Thoracic aorta (tissue), 2 donors: ENCODE measurements around the gene PPP3R2. TPM values are rescaled to one million over a fixed set of nuclear protein-coding genes. Genes with fewer than 3 reads are reported as not detected.

Experiments used
- ATAC-seq: fragments of 150-250 bp; one replicate; pipeline ENCODE4 v1.8.0; 2017; ENCODE audit warnings: low read depth; ENCODE audit not compliant: insufficient number of reproducible peaks, low FRiP score
- DNase-seq: peaks from one replicate; pipeline ENCODE4 v3.0.0-alpha.2; 2020; ENCODE audit warnings: low spot score
- H3K27ac ChIP-seq, 2 donors: fragments of 200-600 bp; sonication (generic); 1 replicate in 1 of 2; 2 replicates in 1 of 2; pipeline ENCODE4 v1.5.1; 2016; ENCODE audit warnings: mild to moderate bottlenecking in 2 of 2, moderate library complexity in 2 of 2
- H3K27me3 ChIP-seq: fragments of 200-600 bp; sonication (generic); replicated peaks from 2 replicates; pipeline ENCODE4 v1.6.0; 2016; ENCODE audit warnings: mild to moderate bottlenecking; ENCODE audit not compliant: insufficient read depth
- H3K36me3 ChIP-seq: fragments of 200-600 bp; sonication (generic); one replicate; pipeline ENCODE4 v1.5.1; 2016
- H3K4me1 ChIP-seq, 2 donors: fragments of 200-600 bp; sonication (generic); 1 replicate in 1 of 2; 2 replicates in 1 of 2; pipeline versions ENCODE4 v1.5.1 to v1.6.0; 2016; ENCODE audit warnings: low read depth in 2 of 2, mild to moderate bottlenecking in 1 of 2; ENCODE audit not compliant: control insufficient read depth in 1 of 2
- H3K4me3 ChIP-seq: fragments of 200-600 bp; sonication (generic); 2 replicates; pipeline ENCODE4 v1.5.1; 2016; ENCODE audit warnings: mild to moderate bottlenecking
- H3K9me3 ChIP-seq: fragments of 200-600 bp; sonication (generic); 2 replicates; pipeline ENCODE4 v1.5.1; 2016
- total RNA-seq, 2 donors: library from RNA; depleted of rRNA; stranded (reverse); fragments of >200 nt; gene quantifications; one replicate each; pipeline versions ENCODE4 v1.1.0 to v1.2.3, GENCODE V29; 2016
- TF ChIP-seq, protein P1 (sequence below): fragments of 200-600 bp; sonication (generic); IDR thresholded peaks from one replicate; pipeline ENCODE4 v1.5.1; 2019; ENCODE audit warnings: antibody characterized with exemption

The PPP3R2 gene
- total RNA-seq, 2 donors from 2014 or later, result not detected

DNA sequence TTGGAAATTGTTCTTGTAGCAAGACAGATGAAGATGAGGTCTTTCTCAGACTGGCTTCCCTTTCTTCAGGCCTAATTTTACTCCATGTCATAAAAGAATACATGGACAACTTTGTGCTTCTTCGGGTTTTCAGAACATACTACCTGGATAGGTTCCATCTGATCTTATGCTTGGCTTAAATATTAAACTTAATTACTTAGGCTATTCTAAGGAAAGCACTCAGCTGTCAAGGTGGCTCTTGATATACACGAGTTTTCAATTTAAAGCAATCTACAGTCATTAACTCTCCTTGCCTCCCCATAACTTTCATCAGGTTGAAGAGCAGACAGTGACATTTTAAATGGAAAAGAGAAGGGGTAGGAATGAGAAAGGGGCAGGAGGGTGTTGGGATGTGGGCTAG, 9.5 kb upstream of the PPP3R2 start:
- no peak for DNase-seq
- Histone ChIP-seq H3K36me3 (no peaks in the 10 kb centered on the region), H3K9me3 (no peaks in the 10 kb centered on the region), H3K27me3 (no peaks in the 10 kb centered on the region), H3K4me1 (no peaks in the 10 kb centered on the region), H3K4me3 (no peak overlapping the region), H3K27ac (no peak overlapping the region)
- ATAC-seq, result no peak
- TF ChIP-seq, protein P1, sequence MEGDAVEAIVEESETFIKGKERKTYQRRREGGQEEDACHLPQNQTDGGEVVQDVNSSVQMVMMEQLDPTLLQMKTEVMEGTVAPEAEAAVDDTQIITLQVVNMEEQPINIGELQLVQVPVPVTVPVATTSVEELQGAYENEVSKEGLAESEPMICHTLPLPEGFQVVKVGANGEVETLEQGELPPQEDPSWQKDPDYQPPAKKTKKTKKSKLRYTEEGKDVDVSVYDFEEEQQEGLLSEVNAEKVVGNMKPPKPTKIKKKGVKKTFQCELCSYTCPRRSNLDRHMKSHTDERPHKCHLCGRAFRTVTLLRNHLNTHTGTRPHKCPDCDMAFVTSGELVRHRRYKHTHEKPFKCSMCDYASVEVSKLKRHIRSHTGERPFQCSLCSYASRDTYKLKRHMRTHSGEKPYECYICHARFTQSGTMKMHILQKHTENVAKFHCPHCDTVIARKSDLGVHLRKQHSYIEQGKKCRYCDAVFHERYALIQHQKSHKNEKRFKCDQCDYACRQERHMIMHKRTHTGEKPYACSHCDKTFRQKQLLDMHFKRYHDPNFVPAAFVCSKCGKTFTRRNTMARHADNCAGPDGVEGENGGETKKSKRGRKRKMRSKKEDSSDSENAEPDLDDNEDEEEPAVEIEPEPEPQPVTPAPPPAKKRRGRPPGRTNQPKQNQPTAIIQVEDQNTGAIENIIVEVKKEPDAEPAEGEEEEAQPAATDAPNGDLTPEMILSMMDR, result no peak

DNA sequence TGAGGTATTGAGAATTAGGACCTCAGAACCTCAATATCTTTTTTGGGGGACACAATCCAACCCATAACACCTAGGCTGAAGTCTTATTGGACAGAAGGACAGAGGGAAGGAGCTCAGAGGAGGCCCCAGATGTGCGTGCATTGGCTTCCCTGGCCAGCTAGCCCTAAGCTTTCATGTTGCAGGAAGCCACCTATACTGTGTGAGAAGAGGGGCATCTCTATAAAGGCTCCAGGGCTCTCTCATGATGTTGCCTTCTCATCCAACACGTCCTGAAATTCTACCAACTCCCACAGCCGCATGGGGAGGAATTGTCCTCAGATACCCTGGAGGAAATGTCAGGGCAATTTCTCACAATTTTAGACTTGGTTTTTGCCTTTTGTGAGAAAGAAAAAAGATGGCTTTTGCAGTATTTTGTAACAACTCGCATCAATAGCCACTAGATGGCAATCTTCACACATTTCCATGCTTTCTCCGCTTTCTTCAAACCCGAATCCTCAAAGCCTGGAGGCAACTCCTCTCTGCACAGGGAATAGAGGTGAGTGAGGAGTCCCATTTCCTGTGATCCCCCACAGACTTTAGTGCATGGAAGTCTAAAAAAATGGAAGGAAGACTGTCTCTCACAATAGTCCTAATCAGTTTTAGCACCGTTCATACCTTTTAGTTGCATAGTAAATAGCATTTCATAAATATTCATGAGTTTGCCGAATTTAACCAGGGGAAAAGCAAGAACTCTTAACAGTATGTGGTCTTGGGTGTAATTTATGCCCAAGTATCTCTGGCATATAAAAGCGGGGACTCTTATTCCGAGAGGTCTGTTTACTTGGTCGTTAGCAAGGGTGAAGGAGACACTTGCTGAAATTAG, 7.4 kb upstream of the PPP3R2 start:
- H3K4me3 ChIP-seq, result no peak overlapping the region
- no peaks in the 10 kb centered on the region for H3K4me1 ChIP-seq
- no peak overlapping the region for H3K27ac ChIP-seq
- no peaks in the 10 kb centered on the region for H3K36me3 ChIP-seq
- H3K9me3 ChIP-seq, result no peaks in the 10 kb centered on the region
- TF ChIP-seq, protein P1, result peak; percentile 41
- DNase-seq (no peak), ATAC-seq (no peak)
- no peaks in the 10 kb centered on the region for H3K27me3 ChIP-seq

DNA sequence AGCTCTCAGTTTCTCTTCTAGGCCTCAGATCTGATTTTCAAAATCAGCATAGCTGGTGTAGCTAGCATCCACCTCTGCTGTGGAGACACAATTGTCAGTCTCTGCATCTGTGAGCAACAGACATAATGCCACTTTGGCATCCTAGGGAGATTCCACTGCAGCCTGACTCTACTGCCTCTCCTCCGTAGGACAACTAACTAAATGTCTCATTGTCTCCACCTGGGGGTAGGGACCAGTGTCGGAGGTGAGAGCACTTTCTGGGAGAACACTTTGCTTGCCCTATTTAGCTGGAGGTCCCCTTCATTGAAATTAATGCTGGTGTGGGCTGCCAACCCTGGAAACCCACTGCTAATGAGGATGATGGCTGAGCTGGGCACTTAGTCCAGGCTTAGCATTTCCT, 1.4 kb downstream of the PPP3R2 start:
- H3K9me3 ChIP-seq, result no peaks in the 10 kb centered on the region
- no peak for DNase-seq
- H3K36me3 ChIP-seq, result no peaks in the 10 kb centered on the region
- H3K4me1 ChIP-seq, result no peaks in the 10 kb centered on the region
- ATAC-seq, result no peak
- H3K4me3 ChIP-seq, result no peak overlapping the region
- TF ChIP-seq, protein P1, result no peak
- no peaks in the 10 kb centered on the region for H3K27me3 ChIP-seq
- no peak overlapping the region for H3K27ac ChIP-seq

DNA sequence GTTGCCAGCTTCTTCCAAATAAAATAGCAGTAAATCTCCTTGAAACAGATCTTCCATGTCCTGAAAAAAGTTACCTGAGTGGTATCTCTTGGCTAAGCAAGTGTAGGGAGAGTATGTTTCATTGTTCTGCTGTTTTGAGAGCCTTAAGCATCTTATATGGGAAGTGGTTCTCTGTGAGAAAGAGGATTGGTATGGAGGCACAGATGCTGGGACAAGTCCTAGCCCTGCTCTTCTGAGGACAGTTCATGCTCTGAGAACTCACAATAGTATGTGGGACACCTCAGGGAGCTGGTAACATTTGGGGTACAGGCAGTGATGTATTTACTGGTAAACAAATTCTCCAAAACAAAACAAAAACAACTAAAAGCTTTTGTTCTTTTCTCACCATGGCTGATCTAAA, 2.0 kb downstream of the PPP3R2 start:
- H3K27me3 ChIP-seq, result no peaks in the 10 kb centered on the region
- TF ChIP-seq, protein P1, result no peak
- H3K36me3 ChIP-seq, result no peaks in the 10 kb centered on the region
- H3K4me1 ChIP-seq, result no peaks in the 10 kb centered on the region
- H3K27ac ChIP-seq, result no peak overlapping the region
- no peak overlapping the region for H3K4me3 ChIP-seq
- DNase-seq, result no peak
- no peaks in the 10 kb centered on the region for H3K9me3 ChIP-seq
- ATAC-seq, result no peak

DNA sequence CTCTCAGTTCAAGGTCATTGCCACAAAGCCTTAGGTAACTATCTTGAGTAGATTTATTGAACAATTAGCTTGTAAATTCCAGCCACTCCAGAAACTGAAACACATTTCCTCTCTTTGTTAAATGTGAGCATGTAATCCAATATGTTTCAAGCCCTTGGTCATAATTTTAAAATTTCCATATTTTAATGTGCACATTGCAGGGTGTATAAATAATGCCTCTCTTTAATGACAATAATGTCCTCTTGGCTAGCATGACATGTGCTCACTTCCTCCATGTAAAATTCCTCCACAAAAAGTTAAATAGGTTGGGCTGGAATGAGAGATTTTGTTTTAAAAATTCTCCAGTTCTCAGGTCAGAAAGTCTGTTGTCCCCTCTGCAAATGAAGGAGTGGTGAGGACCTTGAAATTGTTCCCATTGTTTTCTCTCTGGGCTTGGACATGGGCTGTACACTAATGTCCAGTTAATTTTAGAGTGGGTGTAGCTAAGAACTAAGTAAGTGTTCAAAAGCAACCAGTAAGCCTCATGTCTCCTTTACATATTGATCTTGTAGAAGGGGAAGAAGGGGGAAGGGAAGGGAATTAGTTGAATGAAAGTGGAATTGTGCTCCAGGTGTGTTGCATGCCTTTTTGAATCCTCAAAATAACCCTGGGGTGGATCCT, 2.9 kb downstream of the PPP3R2 start:
- H3K4me3 ChIP-seq, result no peak overlapping the region
- DNase-seq, result no peak
- no peak for ATAC-seq
- H3K9me3 ChIP-seq, result no peaks in the 10 kb centered on the region
- no peak overlapping the region for H3K27ac ChIP-seq
- TF ChIP-seq, protein P1, result no peak
- no peaks in the 10 kb centered on the region for H3K36me3 ChIP-seq
- H3K4me1 ChIP-seq, result no peaks in the 10 kb centered on the region
- H3K27me3 ChIP-seq, result no peaks in the 10 kb centered on the region
